Measurements from ENCODE around the gene EPB41L1.

Gene EPB41L1

DNA sequence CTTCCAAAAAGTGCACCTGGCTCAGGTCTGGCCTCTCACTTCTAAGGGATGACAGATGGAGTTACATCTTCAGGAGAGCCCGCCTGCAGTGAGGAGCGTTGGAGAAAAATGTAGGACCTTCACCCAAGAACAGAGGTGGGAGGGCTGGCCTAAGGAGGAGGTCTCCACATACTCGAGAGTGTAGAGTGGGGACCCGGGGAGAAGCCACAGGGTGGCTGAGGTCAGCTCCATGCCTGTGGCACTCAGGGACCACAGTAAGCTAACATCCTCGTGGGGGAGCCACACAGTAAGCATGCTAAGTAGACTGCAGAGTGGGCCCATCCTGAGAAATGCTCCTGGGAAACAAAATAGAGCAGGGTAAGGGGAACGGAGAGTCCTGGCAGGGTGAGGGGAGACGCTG, 105.8 kb downstream of the EPB41L1 start:
- DNase-seq (ENCODE audit: low read depth in 2 of 2): no peak

GRCh38 chr20:36261389-36262105, 107.0 kb downstream of the EPB41L1 start:
- no peak for DNase-seq (ENCODE audit: low read depth in 2 of 2)

GRCh38 chr20:36262440-36262839, 107.9 kb downstream of the EPB41L1 start:
- DNase-seq (ENCODE audit: low read depth in 2 of 2): no peak

GRCh38 chr20:36264426-36265246, 110.1 kb downstream of the EPB41L1 start:
- DNase-seq (ENCODE audit: low read depth in 2 of 2): no peak

GRCh38 chr20:36266189-36266588, 111.6 kb downstream of the EPB41L1 start:
- no peak for DNase-seq (ENCODE audit: low read depth in 2 of 2)

DNA sequence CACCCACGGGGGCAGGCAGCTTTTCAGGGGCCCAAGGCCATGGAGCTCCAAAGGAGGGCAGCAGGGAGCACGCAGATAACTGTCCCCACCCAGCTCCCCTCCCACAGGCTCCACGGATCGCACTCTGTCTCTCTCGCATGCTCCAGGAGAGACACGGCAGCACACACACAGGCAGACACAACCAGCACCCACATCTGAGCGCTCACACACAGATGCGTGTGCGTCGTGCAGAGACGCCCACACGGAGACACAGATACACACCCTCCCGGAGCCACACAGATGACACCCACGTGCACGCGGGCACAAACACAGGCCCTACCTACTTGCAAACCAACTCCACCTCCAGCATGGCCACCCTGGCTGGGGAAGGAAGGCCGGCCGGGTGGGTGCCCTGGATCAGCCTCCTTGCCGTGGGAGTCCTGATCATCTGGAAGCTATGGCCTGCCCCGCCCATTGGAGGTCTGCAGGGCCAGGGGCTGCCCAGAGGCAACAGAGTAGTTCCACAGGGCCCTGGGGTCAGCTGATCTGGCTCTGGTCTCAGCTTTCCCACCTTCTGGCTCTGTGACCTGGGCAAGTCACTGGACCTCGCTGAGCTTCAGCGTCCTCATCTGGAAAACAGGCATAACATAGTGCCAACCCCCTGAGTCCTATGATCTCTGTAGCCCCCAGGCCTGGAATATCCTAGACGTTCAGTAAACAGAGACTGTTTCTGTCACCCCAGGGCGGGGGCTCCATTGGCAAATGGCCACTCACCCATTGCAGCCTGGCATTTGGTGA, 113.3 kb downstream of the EPB41L1 start:
- no peak for DNase-seq (ENCODE audit: low read depth in 2 of 2)

GRCh38 chr20:36268440-36269342, 114.2 kb downstream of the EPB41L1 start:
- no peak for DNase-seq (ENCODE audit: low read depth in 2 of 2)

- DNase-seq (ENCODE audit: low read depth in 2 of 2): no peak
Observed at GRCh38 chr20:36269507-36269906, 115.0 kb downstream of the EPB41L1 start.

DNA sequence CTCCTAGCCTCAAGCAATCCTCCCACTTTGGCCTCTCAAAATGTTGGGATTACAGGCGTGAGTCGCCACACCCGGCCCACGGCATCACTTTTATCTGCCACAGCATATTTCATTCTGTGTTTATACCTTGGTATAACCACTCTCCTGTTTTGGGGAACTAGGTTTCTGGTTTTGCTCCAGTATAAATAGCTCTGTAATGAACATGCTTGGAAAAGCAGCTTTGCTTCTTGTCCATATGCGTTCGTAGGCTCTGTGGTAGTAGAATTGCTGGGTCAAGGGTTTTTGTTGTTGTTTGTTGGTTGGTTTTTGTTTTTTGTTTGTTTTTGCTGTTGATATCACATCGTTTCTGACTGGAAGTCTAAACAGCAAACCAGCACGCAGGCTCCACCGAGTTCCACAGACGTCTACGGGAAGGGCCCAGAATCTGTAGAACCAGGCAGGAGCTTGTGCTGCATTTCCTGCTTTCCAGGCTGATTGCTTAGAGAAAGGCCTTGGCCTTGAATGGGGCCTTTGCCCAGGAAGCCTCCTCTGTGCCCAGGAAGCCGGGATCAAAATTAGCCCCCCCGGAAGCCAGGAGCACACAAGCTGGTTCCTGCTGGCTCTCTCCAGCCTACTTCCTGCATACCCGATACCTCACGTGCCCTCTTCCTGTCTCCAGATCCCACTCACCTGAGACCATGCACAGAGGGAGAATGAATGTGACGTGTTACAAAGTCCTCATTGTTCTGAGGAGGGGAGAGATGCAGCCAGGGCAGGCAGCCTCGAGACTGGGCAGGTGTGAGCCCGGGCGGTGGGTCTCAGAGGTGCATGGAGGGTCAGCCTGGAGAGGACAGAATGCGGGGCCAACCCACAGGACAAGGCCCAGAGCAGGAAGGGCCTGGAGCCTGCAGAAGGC, 116.5 kb downstream of the EPB41L1 start:
- no peak for DNase-seq (ENCODE audit: low read depth in 2 of 2)

- no peak for DNase-seq (ENCODE audit: low read depth in 2 of 2)
Observed at GRCh38 chr20:36271639-36272546, 117.4 kb downstream of the EPB41L1 start.

DNA sequence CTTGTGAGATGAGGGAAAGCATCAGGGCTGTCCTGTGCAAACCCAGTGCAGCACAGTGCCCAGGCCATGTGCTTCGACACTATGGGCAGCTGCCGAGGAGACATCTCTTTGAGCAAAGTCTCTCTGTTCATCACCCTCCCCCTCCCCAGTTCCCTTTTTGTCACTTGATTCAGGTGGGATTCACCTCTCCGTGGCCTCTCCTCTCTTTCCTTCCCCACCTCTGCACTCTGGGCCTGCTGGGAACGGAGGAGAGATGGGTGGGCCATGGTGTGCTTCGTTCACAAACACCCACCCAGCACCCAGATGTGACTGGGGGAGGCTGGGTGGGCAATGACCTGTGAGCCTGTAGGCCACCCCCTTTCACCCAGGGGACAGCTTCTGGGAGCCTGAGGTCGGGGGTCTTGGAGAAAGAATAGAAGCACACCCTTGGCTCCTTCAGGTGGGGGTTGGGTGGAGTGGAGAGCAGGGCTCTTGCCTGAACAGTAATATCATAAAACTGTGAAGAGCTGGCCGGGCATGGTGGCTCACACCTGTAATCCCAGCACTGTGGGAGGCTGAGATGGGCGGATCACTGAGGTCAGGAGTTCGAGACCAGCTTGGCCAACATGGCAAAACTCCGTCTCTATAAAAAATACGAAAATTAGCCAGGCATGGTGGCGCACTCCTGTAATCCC, 118.1 kb downstream of the EPB41L1 start:
- DNase-seq (ENCODE audit: low read depth in 2 of 2): no peak

DNA sequence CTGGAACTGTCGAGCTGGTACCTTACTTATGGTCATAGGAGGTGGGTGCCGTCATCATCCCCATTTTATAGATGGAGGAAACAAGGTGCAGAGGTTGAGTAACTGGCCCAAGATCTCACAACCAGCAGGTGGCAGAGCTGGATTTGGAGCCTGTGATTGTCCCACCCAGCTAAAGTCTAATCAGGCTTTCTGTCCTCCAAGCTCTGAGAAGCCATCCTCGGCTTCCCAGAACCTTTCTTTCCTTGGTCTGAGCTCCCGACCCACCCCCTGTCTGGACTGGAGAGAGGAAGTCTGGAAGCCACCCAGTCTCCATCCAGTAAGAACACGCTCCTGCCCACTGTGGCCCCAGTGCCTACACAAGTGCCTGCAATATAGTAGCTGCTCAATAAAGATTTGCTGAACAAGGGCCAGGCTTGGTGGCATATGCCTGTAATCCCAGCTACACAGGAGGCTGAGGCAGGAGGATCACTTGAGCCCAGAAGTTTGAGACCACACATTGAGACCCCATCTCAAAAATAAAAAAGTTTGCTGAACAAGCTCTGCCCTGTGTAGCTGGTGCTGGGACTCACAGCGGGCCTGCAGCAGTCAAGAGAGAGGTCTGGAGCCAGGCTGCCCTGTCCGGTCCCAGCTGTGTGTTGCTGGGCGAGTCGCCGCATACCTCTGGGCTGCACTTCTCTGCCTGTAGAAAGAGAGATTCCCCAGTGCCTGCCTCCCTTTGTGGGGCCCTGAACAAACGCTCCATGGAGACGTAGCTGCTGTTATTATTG, 119.1 kb downstream of the EPB41L1 start:
- DNase-seq (ENCODE audit: low read depth in 2 of 2): no peak

DNA sequence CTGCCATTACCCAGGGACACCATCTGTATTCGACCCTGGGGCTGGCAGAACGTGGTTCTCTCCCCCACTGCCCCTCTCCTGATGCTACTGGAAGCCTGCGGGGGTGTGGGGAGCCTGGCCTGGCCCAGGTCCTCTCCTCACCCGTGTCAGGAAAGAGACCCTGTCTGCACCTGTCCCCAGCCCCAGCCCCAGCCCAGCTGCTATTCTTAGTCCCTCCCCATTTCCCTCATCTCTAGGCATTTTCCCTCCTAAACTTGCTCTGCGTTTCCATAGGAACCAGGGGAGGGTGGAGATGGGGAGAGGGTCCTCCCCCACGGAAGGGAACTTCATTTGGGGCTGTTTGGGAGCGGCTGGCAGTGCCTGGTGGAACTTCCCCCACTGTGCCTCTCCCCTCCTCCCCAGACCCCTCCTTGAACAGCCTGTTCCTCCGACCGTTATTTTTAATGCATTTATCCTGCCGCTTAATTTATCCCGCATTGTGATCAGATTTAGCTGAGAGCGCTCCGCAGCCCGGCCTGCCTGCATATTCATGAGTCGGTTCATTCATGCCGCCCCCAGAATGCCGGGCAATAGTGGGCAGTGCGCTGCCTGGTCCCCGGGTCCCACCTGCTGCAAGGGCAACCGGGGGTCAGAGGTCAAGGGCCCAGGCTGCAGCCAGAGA, 119.8 kb downstream of the EPB41L1 start:
- DNase-seq (ENCODE audit: low read depth in 2 of 2): no peak

- no peak for DNase-seq (ENCODE audit: low read depth in 2 of 2)
Observed at GRCh38 chr20:36275011-36275410, 120.5 kb downstream of the EPB41L1 start.

DNA sequence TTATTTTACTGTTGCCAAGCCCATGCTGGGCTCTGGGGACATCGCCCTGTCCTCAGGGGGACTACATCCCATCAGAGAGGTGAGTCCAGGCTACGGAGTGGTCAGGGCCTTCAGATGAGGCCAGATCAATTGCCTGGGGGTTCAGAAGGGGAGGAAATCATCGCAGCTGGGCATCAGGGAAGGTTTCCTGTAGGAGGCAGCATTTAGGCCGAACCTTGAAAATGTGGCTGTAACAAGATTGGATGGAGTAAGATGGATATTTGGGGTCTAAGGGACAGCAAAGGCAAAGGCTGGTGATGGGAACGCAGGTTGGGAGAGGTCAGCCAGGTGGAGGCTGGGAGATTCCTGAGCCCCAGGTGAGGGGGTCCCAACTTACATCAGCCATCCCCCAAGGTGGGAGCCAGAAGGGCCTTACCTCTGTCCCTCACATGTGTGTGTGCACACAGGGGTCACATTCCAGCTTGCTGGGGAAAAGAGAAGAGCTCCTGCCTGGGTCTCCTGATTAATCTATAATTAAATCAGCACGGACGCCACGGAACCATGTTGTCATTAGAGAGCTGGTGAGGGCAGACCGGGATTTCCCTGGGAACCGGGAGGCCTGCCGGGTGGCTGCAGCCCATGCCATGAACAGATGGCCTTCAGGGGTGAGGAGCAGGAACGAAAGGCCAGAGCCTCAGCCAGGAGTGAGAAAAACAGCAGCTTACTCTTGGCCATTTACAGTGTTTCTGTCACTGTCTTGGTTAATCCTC, 121.1 kb downstream of the EPB41L1 start:
- no peak for DNase-seq (ENCODE audit: low read depth in 2 of 2)

- DNase-seq (ENCODE audit: low read depth in 2 of 2): no peak
Observed at GRCh38 chr20:36277546-36277945, 123.0 kb downstream of the EPB41L1 start.

DNA sequence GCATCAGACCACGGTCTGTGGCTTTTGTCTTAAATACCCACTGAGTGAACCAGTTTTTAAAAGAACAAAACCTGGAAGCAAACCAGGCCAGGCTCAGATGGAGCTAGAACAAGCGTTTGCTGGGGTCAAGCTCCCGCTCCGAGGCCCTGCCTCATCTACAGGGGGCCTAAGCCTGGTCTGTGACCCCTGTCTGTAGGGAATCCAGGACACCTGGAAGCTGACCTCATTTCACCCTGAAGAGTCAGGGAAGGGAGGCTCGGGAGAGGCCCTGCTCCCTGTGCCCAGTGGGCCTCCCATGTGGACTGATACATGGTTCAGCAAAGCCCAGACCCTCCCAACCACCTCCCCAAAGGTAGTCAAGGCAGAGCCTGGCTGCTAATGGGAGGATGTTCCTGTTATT, 124.8 kb downstream of the EPB41L1 start:
- DNase-seq (ENCODE audit: low read depth in 2 of 2): no peak
